HG03457 (cell line): Measurements from ENCODE around the gene KRT81.
A peak's percentile ranks its signal among the peaks of the same experiment; 100 is the strongest.
"Not testable (repeated sequence)": the region's sequence is repeated elsewhere in the genome, so short reads cannot be mapped to it uniquely, and the experiment has no call there.

Source experiments
- ATAC-seq: cut with Tn5 transposase; IDR thresholded peaks from one replicate; pipeline ENCODE4 v1.9.1; 2021; ENCODE audit warnings: moderate number of reproducible peaks; ENCODE audit not compliant: unreplicated experiment

Gene KRT81

GRCh38 chr12:52244615-52244994 lies 46.7 kb downstream of the KRT81 start:
- no peak for ATAC-seq

- ATAC-seq, result peak; percentile 71
Observed at GRCh38 chr12:52243856-52244614, 47.3 kb downstream of the KRT81 start.

- no peak for ATAC-seq
Observed at GRCh38 chr12:52243259-52243855, 48.0 kb downstream of the KRT81 start.

GRCh38 chr12:52242442-52243258 lies 48.7 kb downstream of the KRT81 start:
- ATAC-seq, result no peak

- no peak for ATAC-seq
Observed at GRCh38 chr12:52241205-52241842, 50.0 kb downstream of the KRT81 start.

- ATAC-seq, result not testable (repeated sequence)
Observed at GRCh38 chr12:52240247-52240646, 51.1 kb downstream of the KRT81 start.

- ATAC-seq, result no peak
Observed at GRCh38 chr12:52239767-52240166, 51.6 kb downstream of the KRT81 start.

- no peak for ATAC-seq
Observed at GRCh38 chr12:52238916-52239646, 52.3 kb downstream of the KRT81 start.

- ATAC-seq, result no peak
Observed at GRCh38 chr12:52238207-52238840, 53.0 kb downstream of the KRT81 start.

- ATAC-seq, result no peak
Observed at GRCh38 chr12:52236386-52237050, 54.8 kb downstream of the KRT81 start.
